Tongue (tissue), 2 donors: ENCODE measurements around the gene IL17REL. TPM values are rescaled to one million over a fixed set of nuclear protein-coding genes. Genes with fewer than 3 reads are reported as not detected.

ENCODE experiments used
- DNase-seq: peaks from one replicate; pipeline ENCODE4 v3.0.0-alpha.2; 2015
- total RNA-seq: library from RNA; depleted of rRNA; stranded (reverse); fragments of >200 nt; gene quantifications from one replicate; pipeline ENCODE4 v1.2.3, GENCODE V29; 2014

IL17REL gene
- total RNA-seq, 1 donor from 2014 or later, result not detected

DNA sequence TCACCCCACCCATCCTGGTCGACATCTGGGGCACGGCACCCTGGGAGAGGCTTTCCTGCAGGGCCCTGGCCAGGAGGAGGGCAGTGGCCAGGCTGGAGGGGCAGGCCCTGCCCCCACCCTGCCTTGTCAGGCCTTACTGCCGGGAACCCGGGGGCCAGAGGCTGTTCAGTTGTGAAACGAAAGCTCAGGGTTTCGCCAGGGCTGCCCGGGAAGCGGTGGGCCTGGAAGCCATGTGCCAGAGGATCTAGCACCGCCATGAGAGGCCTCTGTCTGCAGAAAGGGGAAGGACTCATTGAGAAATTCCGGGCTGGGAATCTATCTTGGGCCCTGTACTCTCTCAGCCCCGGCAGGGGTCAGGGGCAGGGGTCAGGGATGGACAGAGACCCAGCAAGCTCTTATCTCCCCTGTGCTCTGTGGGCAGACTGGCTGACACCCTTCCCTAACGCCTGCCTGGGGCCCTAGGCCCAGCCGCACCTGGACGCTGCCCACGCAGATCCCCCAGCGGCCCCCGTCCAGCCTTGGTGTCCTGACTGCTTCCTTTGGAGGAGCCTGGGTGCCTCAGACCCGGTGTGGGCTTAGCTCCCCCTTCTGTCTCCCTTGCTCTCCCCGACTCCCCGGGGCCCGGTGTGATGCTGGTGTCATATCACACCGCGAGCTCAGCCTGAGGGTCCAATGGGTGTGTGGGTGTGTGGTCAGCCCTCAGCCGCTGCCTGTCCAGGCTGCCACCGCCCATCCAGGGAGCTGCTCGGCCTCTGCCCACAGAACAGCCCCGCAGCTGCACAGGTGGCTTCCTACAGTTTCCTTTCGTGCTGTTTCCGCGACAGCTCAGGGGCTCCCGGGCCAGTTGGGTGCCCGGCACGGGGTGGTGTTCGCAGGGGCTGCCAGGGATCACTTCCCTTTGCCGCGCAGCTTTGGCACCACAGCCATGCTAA lies 45.5 kb downstream of the IL17REL start:
- no peak for DNase-seq

- no peak for DNase-seq
Observed at GRCh38 chr22:49966041-49966773, 46.4 kb downstream of the IL17REL start.

DNA sequence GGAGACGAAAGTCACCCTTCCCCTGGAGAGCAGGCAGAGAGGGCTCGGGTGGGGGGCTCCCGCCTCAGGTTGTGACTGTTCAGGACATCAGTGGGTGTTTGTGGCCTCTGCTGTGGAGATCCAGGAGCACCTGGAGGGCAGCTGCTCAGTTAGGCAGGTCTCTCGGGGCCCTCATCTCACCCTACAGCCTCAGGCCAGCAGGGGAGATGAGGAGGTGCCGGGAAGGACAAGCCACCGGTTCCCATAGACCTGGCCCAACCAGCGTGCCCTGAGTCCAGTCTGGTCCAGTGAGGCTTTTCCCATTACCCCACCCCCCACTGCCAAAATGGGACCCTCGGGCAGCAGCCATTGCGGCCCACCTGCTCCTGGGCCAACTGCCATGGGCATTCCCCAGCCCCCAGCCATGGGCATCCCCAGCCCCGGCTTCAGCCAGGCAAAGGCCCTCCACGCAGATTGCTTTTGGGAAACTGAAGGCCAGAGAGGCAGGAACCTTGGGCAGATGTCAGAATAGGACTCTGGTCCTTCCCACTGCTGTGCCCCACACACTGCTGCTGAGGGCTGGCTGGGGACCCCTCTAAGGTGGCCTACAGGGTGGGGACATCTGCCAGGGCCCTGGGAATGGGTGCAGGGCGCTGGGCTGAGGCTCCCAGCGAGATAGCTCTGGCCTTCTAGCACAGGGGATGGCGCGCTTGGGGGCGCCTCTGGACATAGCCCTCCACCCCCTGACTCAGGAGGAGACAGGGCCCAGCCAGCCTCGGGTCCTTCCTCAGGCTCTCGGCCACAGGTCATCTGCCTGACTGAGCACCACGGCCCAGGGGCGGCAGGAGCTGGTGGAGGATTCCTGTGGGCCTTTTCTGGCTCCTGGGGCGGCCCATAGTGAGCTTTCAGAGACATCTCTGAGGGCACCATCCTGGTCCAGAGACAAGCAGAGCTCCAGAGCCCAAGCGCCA lies 47.2 kb downstream of the IL17REL start:
- no peak for DNase-seq

GRCh38 chr22:49964136-49965090 lies 48.2 kb downstream of the IL17REL start:
- DNase-seq, result no peak

DNA sequence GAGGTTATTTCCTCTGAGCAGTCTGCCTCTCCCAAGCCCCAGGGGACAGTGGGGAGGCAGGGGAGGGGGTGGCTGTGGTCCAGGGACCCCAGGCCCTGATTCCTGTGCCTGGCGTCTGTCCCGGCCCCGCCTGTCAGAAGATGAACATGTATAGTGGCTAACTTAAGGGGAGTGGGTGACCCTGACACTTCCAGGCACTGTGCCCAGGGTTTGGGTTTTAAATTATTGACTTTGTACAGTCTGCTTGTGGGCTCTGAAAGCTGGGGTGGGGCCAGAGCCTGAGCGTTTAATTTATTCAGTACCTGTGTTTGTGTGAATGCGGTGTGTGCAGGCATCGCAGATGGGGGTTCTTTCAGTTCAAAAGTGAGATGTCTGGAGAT lies 48.9 kb downstream of the IL17REL start:
- DNase-seq, result no peak

DNA sequence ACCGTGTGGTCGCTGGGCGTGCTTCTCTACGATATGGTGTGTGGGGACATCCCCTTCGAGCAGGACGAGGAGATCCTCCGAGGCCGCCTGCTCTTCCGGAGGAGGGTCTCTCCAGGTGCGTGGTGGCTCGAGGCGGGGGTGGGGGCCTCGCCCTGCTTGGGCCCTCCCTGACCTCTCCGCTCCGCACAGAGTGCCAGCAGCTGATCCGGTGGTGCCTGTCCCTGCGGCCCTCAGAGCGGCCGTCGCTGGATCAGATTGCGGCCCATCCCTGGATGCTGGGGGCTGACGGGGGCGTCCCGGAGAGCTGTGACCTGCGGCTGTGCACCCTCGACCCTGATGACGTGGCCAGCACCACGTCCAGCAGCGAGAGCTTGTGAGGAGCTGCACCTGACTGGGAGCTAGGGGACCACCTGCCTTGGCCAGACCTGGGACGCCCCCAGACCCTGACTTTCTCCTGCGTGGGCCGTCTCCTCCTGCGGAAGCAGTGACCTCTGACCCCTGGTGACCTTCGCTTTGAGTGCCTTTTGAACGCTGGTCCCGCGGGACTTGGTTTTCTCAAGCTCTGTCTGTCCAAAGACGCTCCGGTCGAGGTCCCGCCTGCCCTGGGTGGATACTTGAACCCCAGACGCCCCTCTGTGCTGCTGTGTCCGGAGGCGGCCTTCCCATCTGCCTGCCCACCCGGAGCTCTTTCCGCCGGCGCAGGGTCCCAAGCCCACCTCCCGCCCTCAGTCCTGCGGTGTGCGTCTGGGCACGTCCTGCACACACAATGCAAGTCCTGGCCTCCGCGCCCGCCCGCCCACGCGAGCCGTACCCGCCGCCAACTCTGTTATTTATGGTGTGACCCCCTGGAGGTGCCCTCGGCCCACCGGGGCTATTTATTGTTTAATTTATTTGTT lies 49.6 kb downstream of the IL17REL start:
- no peak for DNase-seq

- DNase-seq, result peak; percentile 87
Observed at GRCh38 chr22:49962012-49962750, 50.4 kb downstream of the IL17REL start.

- no peak for DNase-seq
Observed at GRCh38 chr22:49961601-49962011, 51.0 kb downstream of the IL17REL start.

- no peak for DNase-seq
Observed at GRCh38 chr22:49961005-49961600, 51.5 kb downstream of the IL17REL start.

DNA sequence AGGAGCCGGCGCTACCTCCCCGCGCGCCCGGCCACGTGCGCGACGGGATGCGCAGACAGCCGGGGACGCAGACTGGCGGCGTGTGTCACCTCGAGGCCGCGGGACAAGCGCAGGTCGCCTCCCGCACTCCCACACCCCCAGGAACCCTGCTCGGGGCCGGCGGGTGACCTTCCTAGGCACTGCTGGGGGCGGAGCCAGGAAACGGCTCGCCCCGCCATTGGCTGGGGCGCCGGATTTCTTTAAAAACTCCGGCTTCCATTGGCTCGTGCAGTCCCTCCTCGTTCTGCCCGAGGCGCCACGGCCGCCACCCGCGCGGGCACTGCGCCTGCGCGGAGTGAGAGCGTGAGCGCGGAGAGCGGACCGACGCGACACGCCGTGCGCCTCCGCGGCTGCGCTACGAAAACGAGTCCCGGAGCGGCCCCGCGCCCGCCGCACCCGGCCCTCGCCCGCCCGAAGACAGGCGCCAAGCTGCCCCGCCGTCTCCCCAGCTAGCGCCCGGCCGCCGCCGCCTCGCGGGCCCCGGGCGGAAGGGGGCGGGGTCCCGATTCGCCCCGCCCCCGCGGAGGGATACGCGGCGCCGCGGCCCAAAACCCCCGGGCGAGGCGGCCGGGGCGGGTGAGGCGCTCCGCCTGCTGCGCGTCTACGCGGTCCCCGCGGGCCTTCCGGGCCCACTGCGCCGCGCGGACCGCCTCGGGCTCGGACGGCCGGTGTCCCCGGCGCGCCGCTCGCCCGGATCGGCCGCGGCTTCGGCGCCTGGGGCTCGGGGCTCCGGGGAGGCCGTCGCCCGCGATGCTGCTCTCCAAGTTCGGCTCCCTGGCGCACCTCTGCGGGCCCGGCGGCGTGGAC lies 52.2 kb downstream of the IL17REL start, which contains the start of gene PIM3:
PIM3 (plus strand) TSS at position 614 of the 846 bp plus-strand sequence; CDS start at position 790, 176 bp downstream.
- peak; percentile 98 for DNase-seq

DNA sequence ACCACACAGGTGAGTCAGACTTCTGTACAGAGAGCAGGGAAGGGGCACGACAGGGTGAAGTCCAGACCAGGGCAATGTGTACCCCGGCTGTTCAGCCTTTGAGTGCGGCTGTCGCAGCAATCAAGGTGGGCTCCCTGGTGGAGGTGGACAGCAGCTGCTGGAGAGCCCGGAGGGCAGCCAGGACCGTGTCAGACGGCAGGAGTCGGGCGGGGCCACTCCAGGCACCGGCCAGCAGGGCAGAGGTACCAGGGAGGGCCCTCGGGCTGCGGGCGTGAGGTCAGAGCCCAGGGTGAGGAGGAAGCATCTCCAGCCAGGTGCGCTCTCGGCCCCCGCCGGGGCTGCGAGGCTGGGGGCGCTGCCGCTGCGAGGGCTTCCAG lies 52.8 kb downstream of the IL17REL start:
- no peak for DNase-seq

- no peak for DNase-seq
Observed at GRCh38 chr22:49958931-49959781, 53.4 kb downstream of the IL17REL start.

DNA sequence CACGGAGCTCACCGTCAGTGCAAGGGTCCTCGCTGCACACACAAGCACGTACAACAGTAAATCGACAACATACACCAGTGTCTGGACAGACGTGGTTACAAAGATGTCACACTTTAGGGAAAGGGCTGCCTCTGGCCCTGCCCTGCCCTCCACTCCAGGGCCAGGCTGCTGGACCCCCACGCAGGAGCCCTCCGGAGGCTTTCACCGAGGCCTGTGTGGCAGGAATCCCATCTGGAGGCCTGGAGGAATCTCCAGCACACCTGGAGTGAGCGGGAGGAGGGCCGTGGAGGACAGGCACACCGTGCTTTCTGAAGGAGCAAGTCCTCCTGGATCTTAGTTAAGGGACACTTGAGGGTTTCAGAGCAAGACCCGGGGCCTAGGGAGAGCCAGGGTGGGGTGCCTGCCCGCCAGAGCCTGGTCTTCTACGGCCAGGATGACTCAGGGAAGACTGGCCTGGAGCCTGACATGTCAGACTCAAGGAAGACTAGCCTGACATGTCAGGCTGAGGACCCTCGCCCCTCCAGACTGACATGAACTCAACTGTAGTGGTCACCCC lies 54.1 kb downstream of the IL17REL start:
- DNase-seq, result no peak

DNA sequence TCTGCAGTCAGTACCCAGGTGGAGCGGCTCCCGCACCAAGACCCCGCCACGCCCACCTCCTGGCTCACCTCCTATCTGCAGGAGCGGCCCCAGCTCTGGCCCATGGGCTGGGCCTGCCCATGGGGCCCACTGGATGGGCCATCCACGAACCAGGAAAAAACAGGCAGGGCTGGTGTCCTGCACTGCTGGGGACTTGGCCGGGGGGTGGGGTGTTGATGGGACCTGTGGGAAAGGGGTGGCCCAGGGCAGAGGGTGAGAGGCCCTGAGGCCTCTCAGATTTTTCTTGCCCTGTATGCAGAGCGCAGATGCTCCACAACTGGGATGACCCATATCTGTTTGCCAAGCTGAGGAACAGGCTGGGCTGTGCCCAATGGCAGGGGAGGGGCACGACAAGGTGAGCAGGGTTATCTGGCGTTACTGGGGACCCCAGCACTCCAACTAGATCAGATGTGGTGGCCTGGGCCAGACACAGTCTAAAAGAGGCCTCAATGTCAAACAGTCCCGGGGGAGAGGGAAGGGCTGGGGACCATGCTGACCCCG lies 54.7 kb downstream of the IL17REL start:
- DNase-seq, result no peak

DNA sequence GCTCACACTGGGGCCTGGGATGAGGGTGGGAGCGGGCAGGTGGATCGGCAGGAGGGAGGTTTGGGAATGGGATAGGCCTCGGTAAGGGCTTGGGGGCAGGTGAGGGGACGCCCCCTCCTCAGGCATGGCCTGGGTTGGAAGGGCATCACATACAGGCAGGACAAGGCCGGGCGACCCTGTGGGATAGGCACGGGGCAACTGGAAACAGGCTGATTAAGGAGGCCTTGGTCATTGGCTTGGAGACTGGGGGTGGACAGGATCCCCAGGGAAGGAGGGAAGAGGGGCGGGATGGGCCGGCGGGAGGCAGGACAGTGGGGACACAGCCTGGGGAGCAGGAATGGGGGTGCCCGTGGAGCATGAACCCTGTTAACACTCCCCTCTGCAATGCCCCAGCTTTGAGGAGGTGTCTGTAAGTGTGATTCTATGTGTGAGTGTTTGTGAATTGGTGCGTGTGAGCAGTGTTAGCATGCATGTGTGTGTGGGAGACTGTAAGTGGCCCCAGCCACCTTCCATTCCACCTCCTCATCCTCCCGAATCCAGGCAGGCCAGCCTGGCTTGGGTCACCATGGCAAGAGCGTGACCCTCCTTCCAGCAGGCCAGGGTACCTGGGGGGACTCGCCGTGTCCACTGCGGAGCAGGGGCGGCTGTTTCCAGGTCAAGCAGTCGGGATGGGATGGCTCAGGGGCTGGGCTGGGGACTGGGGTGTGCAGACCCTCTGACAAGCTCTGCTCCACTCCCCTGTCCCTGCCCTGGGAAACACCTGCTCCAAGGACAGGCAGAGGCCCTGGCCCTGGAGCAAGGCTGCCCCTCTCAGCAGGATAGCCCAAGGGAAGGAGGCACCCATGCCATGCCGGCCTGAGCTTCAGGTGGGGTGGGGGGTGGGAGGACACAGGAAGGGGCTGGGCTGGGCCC lies 55.4 kb downstream of the IL17REL start:
- DNase-seq, result no peak
